Loucy (cell line): ENCODE results near the gene C2CD5.

ENCODE experiments used
- H2AFZ ChIP-seq: fragments of 200-600 bp; sonication (generic); 2 replicates; pipeline ENCODE4 v1.6.0; 2016; ENCODE audit warnings: antibody characterized with exemption, mild to moderate bottlenecking, low read length, moderate library complexity
- H3F3A ChIP-seq: fragments of 200-600 bp; 2 replicates; pipeline ENCODE4 v1.6.0; 2016; ENCODE audit warnings: antibody characterized with exemption, low read depth, mild to moderate bottlenecking
- H3K27me3 ChIP-seq: fragments of 200-600 bp; sonication (generic); 2 replicates; pipeline ENCODE4 v1.6.1; 2014; ENCODE audit warnings: low read length, mild to moderate bottlenecking; ENCODE audit not compliant: insufficient read depth, poor library complexity, severe bottlenecking
- H3K36me3 ChIP-seq: fragments of 200-600 bp; sonication (generic); 2 replicates; pipeline ENCODE4 v1.6.1; 2016; ENCODE audit warnings: low read length; ENCODE audit not compliant: insufficient read depth
- H3K4me1 ChIP-seq: fragments of 200-600 bp; sonication (generic); 2 replicates; pipeline ENCODE4 v1.5.1; 2014; ENCODE audit warnings: low read length, mild to moderate bottlenecking; ENCODE audit not compliant: insufficient read depth, poor library complexity, severe bottlenecking
- H3K4me2 ChIP-seq: fragments of 200-600 bp; sonication (generic); 2 replicates; pipeline ENCODE4 v1.6.0; 2014; ENCODE audit warnings: antibody characterized with exemption, low read length, low read depth, mild to moderate bottlenecking; ENCODE audit not compliant: poor library complexity, severe bottlenecking
- H3K4me3 ChIP-seq: fragments of 200-600 bp; sonication (generic); 2 replicates; pipeline ENCODE4 v1.5.1; 2014; ENCODE audit warnings: low read length, mild to moderate bottlenecking, mixed read lengths; ENCODE audit not compliant: poor library complexity, severe bottlenecking
- H3K79me2 ChIP-seq: fragments of 200-600 bp; sonication (generic); 2 replicates; pipeline ENCODE4 v1.6.1; 2014; ENCODE audit warnings: low read length; ENCODE audit not compliant: insufficient read depth
- H3K9ac ChIP-seq: fragments of 200-600 bp; sonication (generic); 2 replicates; pipeline ENCODE4 v1.6.0; 2014; ENCODE audit warnings: mild to moderate bottlenecking, low read depth, low read length, moderate library complexity; ENCODE audit not compliant: poor library complexity, severe bottlenecking
- H3K9me2 ChIP-seq: fragments of 200-600 bp; sonication (generic); replicated peaks from 2 replicates; pipeline ENCODE4 v1.6.1; 2016; ENCODE audit warnings: low read depth, low read length, mixed read lengths
- H3K9me3 ChIP-seq: fragments of 200-600 bp; sonication (generic); 2 replicates; pipeline ENCODE4 v1.6.1; 2014; ENCODE audit warnings: mild to moderate bottlenecking, antibody characterized with exemption, low read length, low read depth; ENCODE audit not compliant: insufficient read depth
- H4K20me1 ChIP-seq: fragments of 200-600 bp; sonication (generic); 2 replicates; pipeline ENCODE4 v1.6.0; 2014; ENCODE audit warnings: antibody characterized with exemption, low read length, mild to moderate bottlenecking; ENCODE audit not compliant: insufficient read depth, poor library complexity, severe bottlenecking
- CTCF ChIP-seq: fragments of 200-600 bp; sonication (generic); conservative IDR thresholded peaks from 2 replicates; pipeline ENCODE4 v1.5.1; 2014; ENCODE audit warnings: mild to moderate bottlenecking, antibody characterized with exemption, low read length
- EZH2phosphoT487 ChIP-seq: fragments of 200-600 bp; IDR thresholded peaks from 2 replicates; pipeline ENCODE4 v1.6.1; 2018; ENCODE audit warnings: antibody characterized with exemption, mild to moderate bottlenecking, moderate library complexity, borderline replicate concordance

Gene C2CD5

GRCh38 chr12:22480016-22480415 is 64.3 kb downstream of the C2CD5 start:
- H3K36me3 ChIP-seq: peaks cover 29% of the 10 kb centered on the region
- peaks cover 9% of the 10 kb centered on the region for H3K4me1 ChIP-seq
- H3K4me2 ChIP-seq: no peak overlapping the region
- no peaks in the 10 kb centered on the region for H3K9me2 ChIP-seq
- H3F3A ChIP-seq: peaks cover 3% of the 10 kb centered on the region; the same call in 1 of the 2 replicates
- no peaks in the 10 kb centered on the region for H4K20me1 ChIP-seq
- no peaks in the 10 kb centered on the region for H3K9me3 ChIP-seq
- no peak overlapping the region for H3K9ac ChIP-seq
- no peaks in the 10 kb centered on the region for H3K79me2 ChIP-seq
- no peak overlapping the region for H2AFZ ChIP-seq
- no peaks in the 10 kb centered on the region for H3K27me3 ChIP-seq
- H3K4me3 ChIP-seq: no peak overlapping the region
- TF ChIP-seq EZH2phosphoT487: no peak
- no peak for TF ChIP-seq CTCF

GRCh38 chr12:22477894-22478287 is 66.5 kb downstream of the C2CD5 start:
- H3K79me2 ChIP-seq: no peaks in the 10 kb centered on the region
- no peaks in the 10 kb centered on the region for H4K20me1 ChIP-seq
- no peak overlapping the region for H2AFZ ChIP-seq
- H3K4me1 ChIP-seq: peaks cover 9% of the 10 kb centered on the region
- H3K27me3 ChIP-seq: no peaks in the 10 kb centered on the region
- H3K36me3 ChIP-seq: peaks cover 26% of the 10 kb centered on the region; the same call in 1 of the 2 replicates
- H3K4me2 ChIP-seq: no peak overlapping the region
- peaks cover 3% of the 10 kb centered on the region; the same call in 1 of the 2 replicates for H3F3A ChIP-seq
- no peak overlapping the region for H3K9ac ChIP-seq
- no peak for TF ChIP-seq EZH2phosphoT487
- no peak for TF ChIP-seq CTCF
- no peak overlapping the region for H3K4me3 ChIP-seq
- no peaks in the 10 kb centered on the region for H3K9me2 ChIP-seq
- no peaks in the 10 kb centered on the region for H3K9me3 ChIP-seq

- TF ChIP-seq CTCF: no peak
- no peak for TF ChIP-seq EZH2phosphoT487
- Histone ChIP-seq H2AFZ (no peak overlapping the region), H3F3A (peaks cover 3% of the 10 kb centered on the region; the same call in 1 of the 2 replicates), H3K36me3 (peaks cover 20% of the 10 kb centered on the region; the same call in 1 of the 2 replicates), H3K4me1 (peaks cover 9% of the 10 kb centered on the region), H3K9ac (no peak overlapping the region), H3K4me3 (no peak overlapping the region), H4K20me1 (no peaks in the 10 kb centered on the region), H3K79me2 (no peaks in the 10 kb centered on the region), H3K9me2 (no peaks in the 10 kb centered on the region), H3K9me3 (no peaks in the 10 kb centered on the region), H3K27me3 (no peaks in the 10 kb centered on the region), H3K4me2 (no peak overlapping the region)
Observed at GRCh38 chr12:22477166-22477893, 67.0 kb downstream of the C2CD5 start.
